Keratinocyte (primary cell): ENCODE data around the gene RAB40A.

ENCODE experiments used
- EZH2 ChIP-seq: IDR thresholded peaks from one replicate; pipeline ENCODE4 v1.6.1; 2012; ENCODE audit warnings: inconsistent platforms, mild to moderate bottlenecking, low read length, moderate library complexity
- TF ChIP-seq, protein P1 (sequence below), 3 experiments: IDR thresholded peaks in 1 of 3; conservative IDR thresholded peaks in 1 of 3; optimal IDR thresholded peaks in 1 of 3; 2 replicates in 2 of 3; 3 replicates in 1 of 3; pipeline versions ENCODE3 to v1.5.1; 2011; ENCODE audit warnings: low read length in 3 of 3, mild to moderate bottlenecking in 3 of 3, moderate library complexity in 2 of 3, control low read depth in 1 of 3, inconsistent platforms in 1 of 3; ENCODE audit not compliant: insufficient read depth in 2 of 3; ENCODE audit errors: extremely low read depth in 1 of 3

DNA sequence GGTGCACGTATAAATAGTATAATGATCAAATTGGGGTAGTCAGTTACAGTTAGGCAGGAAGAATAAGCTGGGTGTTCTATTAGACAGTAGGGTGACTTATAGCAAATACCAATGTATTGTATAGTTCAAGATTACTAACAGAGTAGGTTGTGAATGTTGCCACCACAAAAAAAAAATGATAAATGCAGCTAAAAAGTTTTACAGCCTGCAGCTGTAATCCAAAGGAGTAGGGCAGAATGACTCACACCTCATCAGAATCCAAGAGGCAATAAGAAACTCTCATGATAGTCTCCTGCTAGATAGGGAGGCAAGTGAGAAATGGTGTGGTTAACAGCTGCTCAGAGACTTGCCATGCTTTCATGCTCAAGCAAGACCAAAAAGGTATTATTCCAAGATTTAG lies 46.5 kb upstream of the RAB40A start:
- TF ChIP-seq, protein P1, sequence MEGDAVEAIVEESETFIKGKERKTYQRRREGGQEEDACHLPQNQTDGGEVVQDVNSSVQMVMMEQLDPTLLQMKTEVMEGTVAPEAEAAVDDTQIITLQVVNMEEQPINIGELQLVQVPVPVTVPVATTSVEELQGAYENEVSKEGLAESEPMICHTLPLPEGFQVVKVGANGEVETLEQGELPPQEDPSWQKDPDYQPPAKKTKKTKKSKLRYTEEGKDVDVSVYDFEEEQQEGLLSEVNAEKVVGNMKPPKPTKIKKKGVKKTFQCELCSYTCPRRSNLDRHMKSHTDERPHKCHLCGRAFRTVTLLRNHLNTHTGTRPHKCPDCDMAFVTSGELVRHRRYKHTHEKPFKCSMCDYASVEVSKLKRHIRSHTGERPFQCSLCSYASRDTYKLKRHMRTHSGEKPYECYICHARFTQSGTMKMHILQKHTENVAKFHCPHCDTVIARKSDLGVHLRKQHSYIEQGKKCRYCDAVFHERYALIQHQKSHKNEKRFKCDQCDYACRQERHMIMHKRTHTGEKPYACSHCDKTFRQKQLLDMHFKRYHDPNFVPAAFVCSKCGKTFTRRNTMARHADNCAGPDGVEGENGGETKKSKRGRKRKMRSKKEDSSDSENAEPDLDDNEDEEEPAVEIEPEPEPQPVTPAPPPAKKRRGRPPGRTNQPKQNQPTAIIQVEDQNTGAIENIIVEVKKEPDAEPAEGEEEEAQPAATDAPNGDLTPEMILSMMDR (optimal IDR thresholded peaks at IDR 0.05 in 1 of 3, IDR thresholded peaks at IDR 0.05 in 1 of 3, conservative IDR thresholded peaks at IDR 0.05 in 1 of 3; ENCODE audit: extremely low read depth in 1 of 3, insufficient read depth in 2 of 3, low read length in 3 of 3): no peak
- TF ChIP-seq EZH2: no peak
